Vagina (tissue), 2 donors: ENCODE results near the gene CDKN2B-AS1.

ENCODE experiments used
- CTCF ChIP-seq, 3 experiments: fragments of 450-650 bp in 2 of 3; fragments of 200-600 bp in 1 of 3; sonication (generic) in 1 of 3; IDR thresholded peaks; one replicate each; pipeline ENCODE4 v1.5.1; 2017 to 2019; ENCODE audit warnings: antibody characterized with exemption in 3 of 3, mild to moderate bottlenecking in 2 of 3, moderate library complexity in 2 of 3
- POLR2A ChIP-seq, 2 donors: fragments of 450-650 bp; IDR thresholded peaks; one replicate each; pipeline ENCODE4 v1.6.1; 2017; ENCODE audit warnings: antibody characterized with exemption in 2 of 2, mild to moderate bottlenecking in 2 of 2, moderate library complexity in 2 of 2
- POLR2AphosphoS5 ChIP-seq, 2 donors: sonication (generic); formaldehyde crosslinking; IDR thresholded peaks; one replicate each; pipeline ENCODE4 v1.9.0; 2017; ENCODE audit warnings: antibody characterized with exemption in 2 of 2, mild to moderate bottlenecking in 2 of 2, low read depth in 1 of 2; ENCODE audit not compliant: insufficient read depth in 1 of 2

GRCh38 chr9:21972361-21972760 is 22.2 kb upstream of the CDKN2B-AS1 start:
- TF ChIP-seq CTCF (IDR thresholded peaks at IDR 0.05): no peak
- no peak for TF ChIP-seq POLR2A (IDR thresholded peaks at IDR 0.05)
- TF ChIP-seq POLR2AphosphoS5 (IDR thresholded peaks at IDR 0.05; ENCODE audit: insufficient read depth in 1 of 2, low read depth in 1 of 2): no peak
